ENCODE results near the gene ECE2. TPM values are rescaled to one million over a fixed set of nuclear protein-coding genes. Genes with fewer than 3 reads are reported as not detected.

The ECE2 gene
- total RNA-seq: not detected in 2 replicates

DNA sequence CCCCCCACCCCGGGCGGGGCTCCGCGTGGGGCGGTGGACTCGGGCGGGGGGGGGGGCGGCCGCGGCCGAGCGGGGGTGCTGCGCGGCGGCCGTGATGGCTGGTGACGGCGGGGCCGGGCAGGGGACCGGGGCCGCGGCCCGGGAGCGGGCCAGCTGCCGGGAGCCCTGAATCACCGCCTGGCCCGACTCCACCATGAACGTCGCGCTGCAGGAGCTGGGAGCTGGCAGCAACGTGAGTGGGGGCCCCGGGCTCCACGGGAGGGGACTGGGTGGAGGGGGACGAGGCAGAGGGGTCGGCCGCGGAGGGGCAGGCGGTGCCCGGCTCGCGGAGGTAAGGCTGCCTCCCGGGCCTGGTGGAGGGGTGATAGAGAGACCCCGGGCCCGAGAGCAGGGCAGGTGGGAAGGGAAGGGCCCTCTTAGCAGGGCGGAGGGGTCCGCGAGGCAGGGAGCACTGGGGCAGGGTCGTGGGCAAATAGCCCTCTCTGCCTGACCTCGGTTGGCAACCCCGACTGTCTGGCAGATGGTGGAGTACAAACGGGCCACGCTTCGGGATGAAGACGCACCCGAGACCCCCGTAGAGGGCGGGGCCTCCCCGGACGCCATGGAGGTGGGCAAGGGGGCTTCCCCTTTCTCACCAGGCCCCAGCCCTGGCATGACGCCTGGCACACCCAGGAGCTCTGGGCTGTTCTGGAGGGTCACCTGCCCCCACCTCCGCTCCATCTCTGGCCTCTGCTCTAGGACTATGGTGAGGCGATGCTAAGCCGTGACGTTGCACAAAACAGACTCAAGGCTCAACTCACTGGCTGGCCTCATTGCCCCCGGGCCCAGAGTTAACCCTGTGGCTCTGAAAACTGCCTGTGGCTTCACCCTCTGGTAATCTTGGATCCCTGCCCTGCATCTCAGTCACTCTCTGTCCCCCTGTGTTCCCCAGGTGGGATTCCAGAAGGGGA, at the start of gene ECE2:
ECE2 (plus strand) TSS at position 62 of the 950 bp plus-strand sequence; CDS start at position 194, 132 bp downstream.

DNA sequence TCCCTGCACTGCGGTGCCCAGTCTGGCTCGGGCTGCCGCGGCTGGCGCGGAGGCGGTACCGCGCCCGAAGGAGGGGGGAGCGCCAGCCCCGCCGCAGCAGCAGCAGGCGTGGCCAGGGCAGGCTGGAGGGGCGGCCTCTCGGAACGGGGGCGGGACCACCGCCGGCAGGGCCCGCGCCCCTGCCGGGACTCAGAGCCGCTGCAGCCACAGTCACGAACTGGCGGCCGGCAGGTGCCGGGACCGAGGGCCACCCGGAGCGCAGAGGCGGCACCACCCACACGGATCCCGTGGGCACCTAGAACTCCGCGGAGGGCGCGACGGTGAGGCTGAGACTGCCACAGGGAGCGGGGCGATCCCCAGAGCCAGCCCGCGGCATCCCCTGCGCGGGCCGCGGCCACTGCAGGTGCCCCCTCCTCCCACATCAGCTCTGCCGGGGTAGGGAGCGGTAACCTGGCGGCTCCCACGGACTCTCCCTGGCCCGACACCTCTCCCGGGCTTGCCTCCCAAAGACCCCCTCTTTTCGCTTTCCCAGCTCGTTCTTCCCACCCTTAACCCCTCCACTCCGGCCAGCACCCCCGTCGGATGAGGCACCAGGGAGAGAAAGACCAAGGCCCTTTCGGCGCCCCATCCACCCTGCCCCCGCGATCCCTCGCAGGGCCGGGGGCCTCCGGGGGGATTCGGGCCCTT, 46.3 kb upstream of the ECE2 start, which contains the start of gene VWA5B2:
VWA5B2 (plus strand) TSS at position 192 of the 687 bp plus-strand sequence. CDS start 944 bp downstream, outside the sequence.

DNA sequence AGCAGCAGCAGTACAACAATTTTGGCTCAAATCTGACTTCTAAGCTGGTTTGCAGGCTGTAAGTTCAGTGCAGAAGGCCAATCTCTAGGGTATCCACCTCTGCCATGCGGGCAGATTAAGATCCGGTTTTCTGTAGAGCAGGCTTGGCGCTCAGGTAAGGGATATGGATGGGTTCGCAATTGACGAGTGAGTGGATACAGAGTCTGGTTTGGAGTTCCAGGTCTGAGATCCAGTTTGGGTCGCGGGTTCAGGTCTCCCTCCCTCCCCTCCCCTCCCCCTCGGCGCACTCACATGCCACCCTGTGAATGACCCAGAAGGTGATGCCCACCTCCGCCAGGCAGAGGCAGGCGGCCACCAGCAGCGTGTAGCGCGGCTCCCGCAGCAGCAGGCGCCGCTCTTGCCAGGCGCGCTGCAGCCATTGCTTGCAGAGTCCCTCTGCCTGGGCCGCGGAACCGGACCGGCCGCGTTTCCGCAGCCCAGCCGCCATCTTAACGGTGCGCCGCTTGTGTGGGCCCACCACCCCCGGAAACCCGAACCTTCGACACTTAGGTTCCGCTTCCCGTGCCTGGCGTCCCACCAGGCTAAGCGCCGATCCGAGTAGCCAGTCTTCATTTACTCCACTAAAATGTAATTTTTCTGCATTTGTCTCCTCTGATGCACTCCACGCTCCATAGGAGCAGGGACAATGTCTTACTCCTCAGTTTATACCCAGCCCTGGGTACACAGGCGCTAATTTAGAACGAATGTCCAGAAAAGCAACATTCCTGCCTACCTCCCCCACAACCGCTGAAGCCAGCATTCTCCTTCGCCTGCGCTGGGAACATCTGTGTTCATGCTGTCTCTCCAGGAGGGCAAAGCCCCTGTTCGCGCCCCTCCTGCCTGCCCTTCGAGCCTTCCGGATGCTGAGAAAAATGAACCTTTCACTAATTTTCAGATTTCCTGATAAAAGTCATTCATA, 27.1 kb upstream of the ECE2 start, which contains the start of gene ALG3:
ALG3 (minus strand) TSS at position 509 of the 958 bp plus-strand sequence; CDS start at position 487, 22 bp downstream.

DNA sequence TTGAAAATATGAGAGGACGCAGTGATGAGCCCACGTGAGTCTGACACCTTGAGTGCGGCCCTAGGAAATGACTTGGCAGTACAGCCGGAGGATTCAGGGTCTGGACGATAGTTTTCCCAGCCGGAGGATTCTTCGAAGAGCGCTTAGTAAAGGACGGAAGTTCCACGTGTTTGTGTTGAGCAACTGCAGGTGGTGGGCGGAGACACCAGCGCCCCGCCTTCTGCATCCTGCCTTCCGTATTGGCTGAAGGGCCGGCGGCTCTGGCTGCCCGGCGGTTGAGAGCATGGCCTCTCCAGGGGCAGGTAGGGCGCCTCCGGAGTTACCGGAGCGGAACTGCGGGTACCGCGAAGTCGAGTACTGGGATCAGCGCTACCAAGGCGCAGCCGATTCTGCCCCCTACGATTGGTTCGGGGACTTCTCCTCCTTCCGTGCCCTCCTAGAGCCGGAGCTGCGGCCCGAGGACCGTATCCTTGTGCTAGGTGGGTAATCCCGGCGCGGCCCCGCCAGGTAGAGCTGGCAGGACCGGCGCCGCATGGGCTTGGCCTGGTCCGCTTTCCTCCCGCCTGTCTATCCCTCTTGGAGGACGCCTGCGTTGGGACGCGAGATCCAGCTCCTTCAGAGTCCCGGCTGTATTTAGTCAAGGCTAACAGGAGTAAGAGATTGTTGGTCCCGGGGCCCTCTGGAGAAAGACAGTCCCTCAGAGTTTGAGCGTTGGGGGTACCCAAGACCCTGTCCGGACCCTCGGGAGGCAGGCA, 26.2 kb upstream of the ECE2 start, which contains the start of gene EEF1AKMT4:
EEF1AKMT4 (plus strand) TSS at position 261 of the 755 bp plus-strand sequence; CDS start at position 284, 23 bp downstream.

DNA sequence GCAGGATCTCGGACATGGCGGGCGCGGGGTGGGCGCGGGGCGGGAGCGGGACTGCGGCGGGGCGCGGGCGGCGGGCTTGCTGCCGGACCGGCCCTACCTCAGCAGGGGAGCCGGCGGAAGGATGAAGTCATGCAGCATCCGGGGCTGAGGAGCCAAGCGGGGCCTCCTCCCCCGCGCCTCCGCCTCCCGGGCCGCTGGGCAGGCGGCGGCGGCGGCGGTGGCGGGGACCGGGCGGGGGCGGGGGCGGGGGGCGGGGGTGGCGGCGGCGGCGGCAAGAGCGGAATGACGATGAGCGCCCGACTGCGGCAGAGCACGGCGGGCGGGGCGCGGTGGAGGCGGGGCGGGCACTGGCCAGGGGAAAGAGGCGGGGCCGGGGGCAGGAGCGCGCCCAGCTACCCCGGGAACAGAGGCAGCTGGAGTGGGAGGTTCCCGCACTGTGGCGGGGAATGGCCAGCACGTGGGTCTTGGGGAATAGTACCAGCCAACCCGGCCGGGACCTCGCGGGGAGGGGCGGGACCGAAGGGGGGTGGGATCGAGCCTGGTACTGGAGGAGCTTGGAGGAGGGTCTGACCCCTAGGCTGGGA, 14.5 kb upstream of the ECE2 start, which contains the start of gene CAMK2N2:
CAMK2N2 (minus strand) TSS at position 284 of the 584 bp plus-strand sequence; CDS start at position 16, 268 bp downstream.

DNA sequence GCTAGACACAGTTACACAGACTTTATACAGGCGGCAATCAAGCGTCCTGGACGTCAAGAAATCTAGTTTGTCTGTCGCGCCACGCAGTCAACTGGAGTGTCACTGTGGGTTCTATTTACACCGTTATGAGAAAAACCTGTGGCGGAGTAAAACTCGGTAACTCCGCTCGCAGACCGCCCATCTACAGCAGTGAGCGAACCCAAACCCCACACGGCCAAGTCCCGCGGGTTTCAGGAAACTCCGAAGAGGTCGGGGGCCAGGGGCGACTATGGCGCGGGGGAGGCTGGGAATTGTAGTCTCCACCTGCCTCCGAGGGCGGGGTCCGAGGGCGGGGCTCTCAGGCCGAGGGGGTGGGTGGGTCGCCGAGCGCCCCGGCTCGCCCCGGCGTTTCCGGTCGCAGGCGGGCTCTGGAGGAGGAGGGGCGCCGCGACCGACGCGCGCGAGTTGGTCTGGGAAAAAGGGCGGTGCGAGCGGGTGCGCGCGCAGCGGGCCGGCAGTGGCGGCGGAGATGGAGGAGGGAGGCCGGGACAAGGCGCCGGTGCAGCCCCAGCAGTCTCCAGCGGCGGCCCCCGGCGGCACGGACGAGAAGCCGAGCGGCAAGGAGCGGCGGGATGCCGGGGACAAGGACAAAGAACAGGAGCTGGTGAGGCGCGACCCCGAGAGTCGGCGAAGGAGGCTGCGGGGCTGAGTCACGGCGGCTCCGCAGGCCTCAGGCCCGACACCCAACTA, 23.1 kb downstream of the ECE2 start, which contains the start of gene PSMD2:
PSMD2 (plus strand) TSS at position 483 of the 729 bp plus-strand sequence; CDS start at position 509, 26 bp downstream.

DNA sequence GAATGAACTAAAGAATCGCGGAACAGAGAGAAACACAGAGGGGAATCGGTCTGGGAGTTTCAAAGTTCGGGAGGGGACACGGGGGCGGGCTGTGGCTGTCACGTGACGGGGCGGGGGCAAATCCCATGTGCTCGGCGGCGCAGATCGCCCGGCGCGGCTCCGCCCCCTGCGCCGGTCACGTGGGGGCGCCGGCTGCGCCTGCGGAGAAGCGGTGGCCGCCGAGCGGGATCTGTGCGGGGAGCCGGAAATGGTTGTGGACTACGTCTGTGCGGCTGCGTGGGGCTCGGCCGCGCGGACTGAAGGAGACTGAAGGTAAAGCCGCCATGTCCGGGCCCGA, 38.5 kb downstream of the ECE2 start, which contains the start of gene EIF4G1:
EIF4G1 (plus strand) TSS at position 244 of the 337 bp plus-strand sequence. CDS start 1,191 bp downstream, outside the sequence.

DNA sequence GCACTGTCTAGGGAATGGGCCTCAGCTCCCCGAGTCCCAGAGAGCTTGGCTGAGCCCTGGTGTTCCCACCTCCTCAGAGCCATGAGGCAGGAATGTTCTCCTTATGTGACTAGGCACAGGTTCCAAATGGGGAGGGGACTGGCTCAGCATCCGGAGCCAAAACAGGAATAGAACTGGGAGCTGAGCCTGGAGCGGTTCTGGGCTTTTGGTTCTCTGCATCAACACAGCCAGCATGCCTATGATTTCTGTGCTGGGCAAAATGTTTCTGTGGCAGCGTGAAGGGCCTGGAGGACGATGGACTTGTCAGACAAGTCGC, 61.5 kb downstream of the ECE2 start, which contains the start of gene FAM131A:
FAM131A (plus strand) TSS at position 202 of the 316 bp plus-strand sequence; CDS start at position 233, 31 bp downstream.

Other genes starting within 250 kb of the ECE2 start
- not detected in 2 replicates for gene HTR3D, start 244.3 kb upstream of the ECE2 start, total RNA-seq
- not detected in 2 replicates for gene HTR3C, start 223.0 kb upstream of the ECE2 start, total RNA-seq
- not detected in 2 replicates for gene HTR3E, start 179.0 kb upstream of the ECE2 start, total RNA-seq
- 26.1 and 38.0 TPM in 2 replicates for gene EIF2B5, start 140.7 kb upstream of the ECE2 start, total RNA-seq
- 24.0 and 24.9 TPM in 2 replicates for gene DVL3, start 120.6 kb upstream of the ECE2 start, total RNA-seq
- gene AP2M1, start 101.2 kb upstream of the ECE2 start, total RNA-seq: 241 and 285 TPM in 2 replicates
- gene ABCF3, start 89.8 kb upstream of the ECE2 start, total RNA-seq: 29.8 and 41.6 TPM in 2 replicates
- gene VWA5B2, start 46.4 kb upstream of the ECE2 start, total RNA-seq: not detected in 2 replicates
- 78.9 and 108 TPM in 2 replicates for gene ALG3, start 27.1 kb upstream of the ECE2 start, total RNA-seq
- gene EEF1AKMT4, start 26.4 kb upstream of the ECE2 start, total RNA-seq: 12.5 and 18.3 TPM in 2 replicates
- gene CAMK2N2, start 14.5 kb upstream of the ECE2 start, total RNA-seq: 1.2 and 1.4 TPM in 2 replicates
- gene PSMD2, start 23.2 kb downstream of the ECE2 start, total RNA-seq: 672 and 923 TPM in 2 replicates
- 319 and 487 TPM in 2 replicates for gene EIF4G1, start 38.6 kb downstream of the ECE2 start, total RNA-seq
- 23.0 and 30.1 TPM in 2 replicates for gene FAM131A, start 61.6 kb downstream of the ECE2 start, total RNA-seq
- 3.1 and 3.6 TPM in 2 replicates for gene CLCN2, start 85.6 kb downstream of the ECE2 start, total RNA-seq
- 83.7 and 161 TPM in 2 replicates for gene POLR2H, start 85.7 kb downstream of the ECE2 start, total RNA-seq
- not detected in 2 replicates for gene THPO, start 102.2 kb downstream of the ECE2 start, total RNA-seq
- not detected in 2 replicates for gene CHRD, start 104.0 kb downstream of the ECE2 start, total RNA-seq

All from hair follicular keratinocyte (primary cell).